ENCODE results near the gene ZNF462. TPM values are rescaled to one million over a fixed set of nuclear protein-coding genes. Genes with fewer than 3 reads are reported as not detected.

Gene ZNF462
- total RNA-seq, 2 experiments from 2014 or later: not detected

GRCh38 chr9:106875529-106875928 lies 12.6 kb downstream of the ZNF462 start:
- Mint-ChIP-seq H3K27ac (no peak overlapping the region), H3K9me3 (no peaks in the 10 kb centered on the region), H3K36me3 (ENCODE audit: low read depth) (no peaks in the 10 kb centered on the region), H3K27me3 (no peaks in the 10 kb centered on the region), H3K4me3 (no peak overlapping the region), H3K4me1 (ENCODE audit: low read depth) (no peaks in the 10 kb centered on the region)
- ATAC-seq (no peak), DNase-seq (no peak)
- no peak for TF ChIP-seq CTCF (IDR thresholded peaks at IDR 0.05)
- intact Hi-C loops (cut with micrococcal nuclease): no loop called here
- ChIA-PET POLR2A (no interaction called here), CTCF (no interaction called here)

GRCh38 chr9:106877345-106877744 lies 14.4 kb downstream of the ZNF462 start:
- Mint-ChIP-seq H3K9me3 (no peaks in the 10 kb centered on the region), H3K27ac (no peak overlapping the region), H3K4me1 (ENCODE audit: low read depth) (no peaks in the 10 kb centered on the region), H3K27me3 (no peaks in the 10 kb centered on the region), H3K36me3 (ENCODE audit: low read depth) (no peaks in the 10 kb centered on the region), H3K4me3 (no peak overlapping the region)
- CTCF ChIA-PET: no interaction called here
- intact Hi-C loops (cut with micrococcal nuclease): no loop called here
- DNase-seq: no peak
- ATAC-seq: no peak
- no peak for TF ChIP-seq CTCF (IDR thresholded peaks at IDR 0.05)
- POLR2A ChIA-PET: no interaction called here

- POLR2A ChIA-PET: no interaction called here
- no peaks in the 10 kb centered on the region for H3K9me3 Mint-ChIP-seq
- H3K4me3 Mint-ChIP-seq: no peak overlapping the region
- no peak for DNase-seq
- ATAC-seq: no peak
- H3K4me1 Mint-ChIP-seq (ENCODE audit: low read depth): no peaks in the 10 kb centered on the region
- CTCF ChIA-PET: no interaction called here
- no peak for TF ChIP-seq CTCF (IDR thresholded peaks at IDR 0.05)
- no peaks in the 10 kb centered on the region for H3K36me3 Mint-ChIP-seq (ENCODE audit: low read depth)
- intact Hi-C loops (cut with micrococcal nuclease): no loop called here
- H3K27ac Mint-ChIP-seq: no peak overlapping the region
- H3K27me3 Mint-ChIP-seq: no peaks in the 10 kb centered on the region
Measured at GRCh38 chr9:106878081-106878837, 15.3 kb downstream of the ZNF462 start.

- Mint-ChIP-seq H3K4me3 (no peak overlapping the region), H3K4me1 (ENCODE audit: low read depth) (no peaks in the 10 kb centered on the region), H3K9me3 (no peaks in the 10 kb centered on the region), H3K27me3 (no peaks in the 10 kb centered on the region), H3K36me3 (ENCODE audit: low read depth) (no peaks in the 10 kb centered on the region), H3K27ac (no peak overlapping the region)
- no peak for ATAC-seq
- POLR2A ChIA-PET: no interaction called here
- intact Hi-C loops (cut with micrococcal nuclease): no loop called here
- no peak for TF ChIP-seq CTCF (IDR thresholded peaks at IDR 0.05)
- DNase-seq: no peak
- CTCF ChIA-PET: no interaction called here
Measured at GRCh38 chr9:106878934-106879333, 16.0 kb downstream of the ZNF462 start.

DNA sequence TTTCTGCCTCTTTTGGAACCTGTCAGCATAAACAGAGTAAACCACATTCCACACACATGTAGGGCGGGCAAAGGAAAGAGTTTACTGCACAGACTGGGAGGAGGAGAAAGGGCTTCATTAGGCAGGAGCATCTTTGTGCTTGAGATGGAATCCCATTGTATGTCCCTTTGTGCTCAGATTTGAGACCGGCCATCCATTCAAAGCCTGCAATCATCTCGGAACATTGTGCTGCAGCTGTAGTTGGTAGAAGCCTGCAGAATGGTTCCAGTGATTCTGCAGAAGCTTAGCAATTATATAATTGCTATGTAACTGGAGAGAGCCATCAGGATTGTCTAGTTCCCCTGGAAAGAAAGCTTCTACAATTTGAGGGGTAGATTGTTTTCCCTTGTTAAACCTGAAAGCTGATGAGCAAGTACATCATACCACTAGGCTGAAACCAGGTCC lies 16.5 kb downstream of the ZNF462 start:
- Mint-ChIP-seq H3K36me3 (ENCODE audit: low read depth) (no peaks in the 10 kb centered on the region), H3K4me1 (ENCODE audit: low read depth) (no peaks in the 10 kb centered on the region), H3K9me3 (no peaks in the 10 kb centered on the region), H3K4me3 (no peak overlapping the region), H3K27ac (no peak overlapping the region), H3K27me3 (no peaks in the 10 kb centered on the region)
- ATAC-seq: no peak
- no peak for TF ChIP-seq CTCF (IDR thresholded peaks at IDR 0.05)
- ChIA-PET CTCF (no interaction called here), POLR2A (no interaction called here)
- no peak for DNase-seq
- intact Hi-C loops (cut with micrococcal nuclease): no loop called here
